H1 (cell line): ENCODE data around the gene FAM53B. TPM values are rescaled to one million over a fixed set of nuclear protein-coding genes. Genes with fewer than 3 reads are reported as not detected.

ENCODE experiments used
- CTCF ChIA-PET: fragments of 300-600 bp; sonication (Branson Sonifier 250); formaldehyde crosslinking; loops from one replicate; lab custom pipeline; 2021; ENCODE audit not compliant: partially characterized antibody; lab: Charles Lee
- POLR2A ChIA-PET: fragments of 300-600 bp; sonication (Branson Sonifier 250); formaldehyde crosslinking; loops from one replicate; lab custom pipeline; 2021; ENCODE audit warnings: inconsistent platforms; ENCODE audit not compliant: partially characterized antibody; lab: Charles Lee
- DNase-seq, 2 experiments: peaks; one replicate each; pipeline versions ENCODE4 v3.0.0 to v3.0.0-alpha.2; 2010 to 2022; ENCODE audit warnings: low spot score in 2 of 2, low read depth in 1 of 2, mixed read lengths in 1 of 2
- FAIRE-seq: peaks from 2 replicates; lab custom pipeline; 2011; peaks lifted over from hg19 to GRCh38; lab: Jason Lieb, UNC
- H2AFZ ChIP-seq: 2 replicates; pipeline ENCODE4 v1.8.1; 2012; ENCODE audit warnings: low read length, inconsistent platforms
- H2AK5ac ChIP-seq: 2 replicates; pipeline ENCODE4 v1.6.1; 2013; ENCODE audit warnings: low read depth, low read length
- H2BK120ac ChIP-seq: replicated peaks from 2 replicates; pipeline ENCODE3; 2013; ENCODE audit warnings: low read depth, low read length, inconsistent platforms
- H2BK12ac ChIP-seq: 2 replicates; pipeline ENCODE4 v1.6.1; 2013; ENCODE audit warnings: low read depth, low read length
- H2BK15ac ChIP-seq: 2 replicates; pipeline ENCODE4 v1.6.1; 2013; ENCODE audit warnings: low read length
- H2BK20ac ChIP-seq: 2 replicates; pipeline ENCODE4 v1.6.1; 2013; ENCODE audit warnings: low read length
- H2BK5ac ChIP-seq: 2 replicates; pipeline ENCODE4 v1.6.1; 2013; ENCODE audit warnings: low read depth, low read length
- H3K14ac ChIP-seq: 2 replicates; pipeline ENCODE4 v1.6.1; 2013; ENCODE audit warnings: inconsistent platforms; ENCODE audit not compliant: insufficient read length
- H3K18ac ChIP-seq: 2 replicates; pipeline ENCODE4 v1.6.1; 2013; ENCODE audit warnings: low read length; ENCODE audit errors: extremely low read depth
- H3K23ac ChIP-seq: 2 replicates; pipeline ENCODE4 v1.6.1; 2013; ENCODE audit warnings: inconsistent platforms; ENCODE audit not compliant: insufficient read length
- H3K23me2 ChIP-seq: 2 replicates; pipeline ENCODE4 v1.6.1; 2013; ENCODE audit warnings: low read depth, low read length
- H3K27ac ChIP-seq: 2 replicates; pipeline ENCODE4 v1.6.1; 2011; ENCODE audit warnings: low read depth, low read length, inconsistent platforms
- H3K27me3 ChIP-seq, 4 experiments: replicated peaks in 1 of 4; 1 replicate in 1 of 4; 2 replicates in 3 of 4; pipeline versions ENCODE4 v1.6.1 to v1.8.1; 2011 to 2013; ENCODE audit warnings: low read length in 3 of 4, mild to moderate bottlenecking in 3 of 4, inconsistent platforms in 2 of 4, mixed read lengths in 2 of 4, moderate library complexity in 1 of 4; ENCODE audit not compliant: control insufficient read depth in 3 of 4, insufficient read depth in 3 of 4; ENCODE audit errors: extremely low read depth in 1 of 4
- H3K36me3 ChIP-seq, 4 experiments: 2 replicates each; pipeline versions ENCODE4 v1.6.1 to v1.8.1; 2011 to 2013; ENCODE audit warnings: mild to moderate bottlenecking in 4 of 4, low read length in 3 of 4, moderate library complexity in 2 of 4, control low read depth in 1 of 4, inconsistent platforms in 1 of 4; ENCODE audit not compliant: insufficient read depth in 4 of 4, control insufficient read depth in 2 of 4
- H3K4ac ChIP-seq: replicated peaks from 2 replicates; pipeline ENCODE3; 2013; ENCODE audit warnings: low read length, low read depth, mixed read lengths, inconsistent platforms; ENCODE audit not compliant: insufficient read length
- H3K4me1 ChIP-seq, 4 experiments: replicated peaks in 1 of 4; 1 replicate in 1 of 4; 2 replicates in 3 of 4; pipeline versions ENCODE4 v1.6.1 to v1.8.1; 2011 to 2013; ENCODE audit warnings: low read length in 3 of 4, inconsistent platforms in 2 of 4, mixed read lengths in 1 of 4; ENCODE audit not compliant: insufficient read depth in 4 of 4, control insufficient read depth in 3 of 4
- H3K4me2 ChIP-seq, 2 experiments: 2 replicates each; pipeline versions ENCODE4 v1.6.1 to v1.8.1; 2011 to 2013; ENCODE audit warnings: low read depth in 2 of 2, low read length in 2 of 2, control low read depth in 1 of 2, inconsistent platforms in 1 of 2, mild to moderate bottlenecking in 1 of 2; ENCODE audit not compliant: insufficient read depth in 1 of 2
- H3K4me3 ChIP-seq, 4 experiments: fragments of 200-600, 300-600 bp in 1 of 4; sonication (generic), shearing (Covaris generic), sonication (Bioruptor Twin) in 1 of 4; 2 replicates each; pipeline versions ENCODE4 v1.5.1 to v1.8.1; 2011 to 2016; ENCODE audit warnings: low read length in 4 of 4, low read depth in 3 of 4, control low read depth in 2 of 4, inconsistent platforms in 2 of 4, mild to moderate bottlenecking in 2 of 4, mixed read lengths in 1 of 4, moderate library complexity in 1 of 4; ENCODE audit not compliant: insufficient read depth in 2 of 4; ENCODE audit errors: extremely low read depth in 1 of 4
- H3K56ac ChIP-seq: replicated peaks from 2 replicates; pipeline ENCODE3; 2013; ENCODE audit warnings: low read depth, mild to moderate bottlenecking, mixed read lengths, low read length, inconsistent platforms; ENCODE audit not compliant: insufficient read length
- H3K79me1 ChIP-seq: 2 replicates; pipeline ENCODE4 v1.6.1; 2013; ENCODE audit warnings: low read depth, low read length, control low read depth
- H3K79me2 ChIP-seq, 2 experiments: 2 replicates each; pipeline versions ENCODE4 v1.6.1 to v1.8.1; 2012 to 2013; ENCODE audit warnings: low read length in 2 of 2, mild to moderate bottlenecking in 2 of 2, inconsistent platforms in 1 of 2; ENCODE audit not compliant: insufficient read depth in 2 of 2, control insufficient read depth in 1 of 2
- H3K9ac ChIP-seq, 4 experiments: replicated peaks in 1 of 4; 1 replicate in 1 of 4; 2 replicates in 3 of 4; pipeline versions ENCODE4 v1.6.1 to v1.8.1; 2011 to 2013; ENCODE audit warnings: low read depth in 3 of 4, low read length in 3 of 4, control low read depth in 2 of 4, mild to moderate bottlenecking in 2 of 4, moderate library complexity in 2 of 4, inconsistent platforms in 1 of 4; ENCODE audit errors: extremely low read depth in 1 of 4
- H3K9me3 ChIP-seq, 2 experiments: 2 replicates each; pipeline versions ENCODE4 v1.6.1 to v1.8.1; 2012 to 2013; ENCODE audit warnings: mild to moderate bottlenecking in 2 of 2, moderate library complexity in 2 of 2, control low read depth in 1 of 2, inconsistent platforms in 1 of 2, low read depth in 1 of 2, low read length in 1 of 2, mixed read lengths in 1 of 2; ENCODE audit not compliant: insufficient read depth in 2 of 2
- H4K20me1 ChIP-seq, 2 experiments: replicated peaks in 1 of 2; 2 replicates each; pipeline versions ENCODE3 to v1.8.1; 2011 to 2013; ENCODE audit warnings: inconsistent platforms in 2 of 2, low read length in 2 of 2, mild to moderate bottlenecking in 1 of 2; ENCODE audit not compliant: insufficient read depth in 2 of 2, control insufficient read depth in 1 of 2
- H4K5ac ChIP-seq: 2 replicates; pipeline ENCODE4 v1.6.1; 2013; ENCODE audit warnings: low read length, low read depth, mixed read lengths, inconsistent platforms; ENCODE audit not compliant: insufficient read length
- H4K8ac ChIP-seq: 2 replicates; pipeline ENCODE4 v1.8.0; 2013; ENCODE audit warnings: mild to moderate bottlenecking, moderate library complexity, low read length, inconsistent platforms; ENCODE audit not compliant: insufficient read depth; ENCODE audit errors: extremely low read depth
- H4K91ac ChIP-seq: replicated peaks from 2 replicates; pipeline ENCODE3; 2013; ENCODE audit warnings: low read length, mixed read lengths, inconsistent platforms; ENCODE audit not compliant: insufficient read length
- BRCA1 ChIP-seq: IDR thresholded peaks from 2 replicates; pipeline ENCODE4 v1.6.1; 2012; ENCODE audit warnings: low read depth, low read length, improper control_type of control experiment
- CBX8 ChIP-seq: fragments of 300-800, 300-1000 bp; sonication (generic); IDR thresholded peaks from 2 replicates; pipeline ENCODE4 v1.7.1; 2016; ENCODE audit warnings: low read depth, low read length, borderline replicate concordance
- CTBP2 ChIP-seq: IDR thresholded peaks from 2 replicates; pipeline ENCODE4 v1.7.0; 2011; ENCODE audit warnings: borderline replicate concordance, mild to moderate bottlenecking, moderate library complexity, mixed read lengths, low read length; ENCODE audit not compliant: insufficient read depth, insufficient read length
- GABPA ChIP-seq: IDR thresholded peaks from 2 replicates; pipeline ENCODE4 v1.6.1; 2011; ENCODE audit warnings: mild to moderate bottlenecking, low read length, moderate library complexity, borderline replicate concordance; ENCODE audit not compliant: insufficient read depth
- KDM1A ChIP-seq: fragments of 200-600, 300-600 bp; sonication (generic); IDR thresholded peaks from 2 replicates; pipeline ENCODE4 v1.7.1; 2016; ENCODE audit warnings: mild to moderate bottlenecking, low read length, borderline replicate concordance
- KDM4A ChIP-seq: IDR thresholded peaks from one replicate; pipeline ENCODE4 v1.7.1; 2012; ENCODE audit warnings: low read depth, mild to moderate bottlenecking, moderate library complexity, low read length, inconsistent platforms; ENCODE audit not compliant: severe bottlenecking
- RBBP5 ChIP-seq: IDR thresholded peaks from 2 replicates; pipeline ENCODE4 v1.7.1; 2012; ENCODE audit warnings: low read depth, mild to moderate bottlenecking, inconsistent platforms, low read length, moderate library complexity, borderline replicate concordance
- RFX5 ChIP-seq: IDR thresholded peaks from 2 replicates; pipeline ENCODE4 v1.6.1; 2011; ENCODE audit warnings: low read depth, low read length, improper control_type of control experiment, borderline replicate concordance
- SP1 ChIP-seq: IDR thresholded peaks from 2 replicates; pipeline ENCODE4 v1.6.1; 2011; ENCODE audit warnings: low read depth, low read length
- TCF12 ChIP-seq: IDR thresholded peaks from 2 replicates; pipeline ENCODE4 v1.6.1; 2011; ENCODE audit warnings: low read depth, mild to moderate bottlenecking, low read length
- ZNF274 ChIP-seq: IDR thresholded peaks from 2 replicates; pipeline ENCODE4 v1.7.0; 2012; ENCODE audit warnings: low read length, borderline replicate concordance; ENCODE audit errors: extremely low read depth
- WGBS, 2 experiments: shearing (Covaris generic) in 1 of 2; methylation state at CpG; one replicate each; pipeline versions ENCODE4 v1.1.6 to v1.1.7; 2013 to 2015; ENCODE audit warnings: low lambda C conversion rate in 2 of 2, mixed read lengths in 2 of 2, inconsistent platforms in 1 of 2, low coverage in 1 of 2, missing lambda C conversion rate in 1 of 2; ENCODE audit not compliant: insufficient replicate concordance in 2 of 2, insufficient coverage in 1 of 2, insufficient read length in 1 of 2; ENCODE audit errors: extremely low coverage in 1 of 2, missing lambda C conversion rate in 1 of 2; 5-methylcytosine and 5-hydroxymethylcytosine counted together
- polyA plus RNA-seq, 7 experiments: library from polyadenylated mRNA; depleted of rRNA in 3 of 7; stranded (reverse) in 5 of 7; unstranded in 2 of 7; fragments of >200 nt in 5 of 7; fragments of 200-250 nt in 2 of 7; gene quantifications; 1 replicate in 5 of 7; 2 replicates in 1 of 7; 4 replicates in 1 of 7; pipeline versions ENCODE4 v1.2.1 to v1.2.3, GENCODE V29; 2011 to 2013; ENCODE audit warnings: missing spikeins in 2 of 7, mixed read lengths in 2 of 7
- total RNA-seq: library from RNA; stranded (reverse); fragmentation: NEBNext Ultra II Directional; extraction: Animal tissue kit (Norgen Biotek cat#: 25700); gene quantifications from 2 replicates; pipeline ENCODE4 v1.2.1, GENCODE V29; 2021

Gene FAM53B
- total and polyA plus RNA-seq, 2 of the 8 experiments (the other 6 are each of a cell fraction or from before 2014, with no cell fraction given) = 5.3 to 14.4 TPM

GRCh38 chr10:124587811-124588211 lies 156.4 kb downstream of the FAM53B start:
- H3K56ac ChIP-seq = no peak overlapping the region
- TF ChIP-seq RBBP5 (no peak), CBX8 (no peak), RFX5 (no peak), SP1 (no peak), BRCA1 (no peak), TCF12 (no peak), CTBP2 (no peak), KDM4A (no peak), ZNF274 (no peak), GABPA (no peak), KDM1A (no peak)

More at GRCh38 chr10:124587811-124588211, 156.4 kb downstream of the FAM53B start:
- no peak overlapping the region for H3K14ac ChIP-seq
- H3K23ac ChIP-seq = no peak overlapping the region
- H2BK5ac ChIP-seq = no peak overlapping the region
- H3K4ac ChIP-seq = no peak overlapping the region
- peaks cover 0 to 2% of the 10 kb centered on the region in 2 experiments for H4K20me1 ChIP-seq
- no peaks in the 10 kb centered on the region for H3K23me2 ChIP-seq
- CTCF ChIA-PET = interaction anchor here (1.5 to 2.0 kb wide), 2 partner anchors 11 to 16 kb away, joined by 3 to 6 read pairs; no protein-coding TSS in a partner anchor
- no peaks in the 10 kb centered on the region for H3K27me3 ChIP-seq
- H3K4me1 ChIP-seq = no peaks in the 10 kb centered on the region
- DNase-seq = no peak
- no peak overlapping the region for H4K8ac ChIP-seq
- H3K9ac ChIP-seq = no peak overlapping the region
- H3K36me3 ChIP-seq = no peaks in the 10 kb centered on the region
- no peaks in the 10 kb centered on the region for H3K79me2 ChIP-seq
- no peak overlapping the region for H4K91ac ChIP-seq
- H2BK15ac ChIP-seq = no peak overlapping the region
- H3K9me3 ChIP-seq = no peaks in the 10 kb centered on the region
- no peak overlapping the region for H2BK120ac ChIP-seq
- no peak overlapping the region for H2BK12ac ChIP-seq
- H3K4me3 ChIP-seq = no peak overlapping the region
- no peak overlapping the region for H2AFZ ChIP-seq
- POLR2A ChIA-PET = no interaction called here
- 91% methylated on average over 10 of the region's 11 CpGs; no CpG with 5 or more reads in 1 of the 2 experiments for WGBS, 2 experiments
- no peak overlapping the region for H4K5ac ChIP-seq
- no peak overlapping the region for H3K27ac ChIP-seq
- H2BK20ac ChIP-seq = no peak overlapping the region
- no peak overlapping the region for H3K4me2 ChIP-seq
- no peaks in the 10 kb centered on the region for H3K79me1 ChIP-seq
- no peak for FAIRE-seq
- no peak overlapping the region for H2AK5ac ChIP-seq
- no peak overlapping the region; the same call in 1 of the 2 replicates for H3K18ac ChIP-seq
